Hindlimb muscle (tissue), 1 donor: ENCODE measurements around the gene BBLN. TPM values are rescaled to one million over a fixed set of nuclear protein-coding genes. Genes with fewer than 3 reads are reported as not detected.
"Not testable (repeated sequence)": the region's sequence is repeated elsewhere in the genome, so short reads cannot be mapped to it uniquely, and the experiment has no call there.

Experiments used
- DNase-seq: peaks from one replicate; pipeline ENCODE4 v3.0.0-alpha.2; 2013
- polyA plus RNA-seq: library from polyadenylated mRNA; unstranded; fragments of 120-200 nt; gene quantifications from one replicate; pipeline ENCODE4 v1.2.1, GENCODE V29; 2013; ENCODE audit not compliant: insufficient read length

The BBLN gene
- polyA plus RNA-seq, 1 donor = 34.3 TPM

- DNase-seq = no peak
Observed at GRCh38 chr9:128163523-128164306, 3.6 kb downstream of the BBLN start.

GRCh38 chr9:128164307-128164885, 4.3 kb downstream of the BBLN start:
- no peak for DNase-seq

DNA sequence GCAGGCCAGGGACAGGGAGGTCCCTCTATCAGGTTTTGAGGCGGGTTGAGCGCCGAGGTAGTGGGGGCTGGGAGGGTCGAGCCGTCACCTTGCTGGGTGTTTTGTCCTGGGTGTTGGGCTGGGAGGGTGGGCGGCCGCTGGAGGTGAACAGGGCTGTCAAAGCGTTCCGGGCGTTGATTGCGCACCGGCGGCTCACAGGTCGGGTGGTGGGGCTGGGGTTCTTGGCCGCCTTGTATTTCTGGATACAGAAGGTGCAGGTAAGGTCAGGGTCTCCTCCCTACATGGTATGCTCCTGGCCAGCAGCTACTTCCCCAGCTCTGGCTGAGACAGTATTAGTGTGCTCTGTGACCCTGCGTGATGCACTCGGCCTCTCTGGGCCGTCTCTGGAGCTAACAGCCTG, 6.1 kb downstream of the BBLN start:
- no peak for DNase-seq

GRCh38 chr9:128167209-128167608, 7.1 kb downstream of the BBLN start:
- DNase-seq = no peak

- no peak for DNase-seq
Observed at GRCh38 chr9:128168731-128169308, 8.8 kb downstream of the BBLN start.

GRCh38 chr9:128169492-128169891, 9.4 kb downstream of the BBLN start:
- no peak for DNase-seq

DNA sequence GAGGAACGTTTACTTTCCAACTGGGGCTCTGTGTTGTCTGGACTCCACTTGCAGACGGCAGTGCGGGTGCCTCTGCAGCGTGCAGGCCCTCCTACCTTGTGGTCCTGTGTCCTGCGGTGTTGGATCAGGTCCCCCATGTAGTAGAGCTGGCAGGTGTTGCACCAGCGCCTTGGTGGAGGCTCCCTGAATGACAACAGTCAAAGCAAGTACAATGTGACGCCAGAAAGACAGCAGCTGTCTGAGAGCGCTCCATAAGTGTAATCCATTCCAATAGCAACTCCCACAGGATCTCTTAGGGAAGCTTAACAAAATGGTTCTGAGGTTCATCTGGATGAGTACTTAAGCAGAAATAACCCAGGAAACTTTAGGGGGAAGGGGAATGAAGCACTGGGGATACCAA, 9.9 kb downstream of the BBLN start:
- no peak for DNase-seq

DNA sequence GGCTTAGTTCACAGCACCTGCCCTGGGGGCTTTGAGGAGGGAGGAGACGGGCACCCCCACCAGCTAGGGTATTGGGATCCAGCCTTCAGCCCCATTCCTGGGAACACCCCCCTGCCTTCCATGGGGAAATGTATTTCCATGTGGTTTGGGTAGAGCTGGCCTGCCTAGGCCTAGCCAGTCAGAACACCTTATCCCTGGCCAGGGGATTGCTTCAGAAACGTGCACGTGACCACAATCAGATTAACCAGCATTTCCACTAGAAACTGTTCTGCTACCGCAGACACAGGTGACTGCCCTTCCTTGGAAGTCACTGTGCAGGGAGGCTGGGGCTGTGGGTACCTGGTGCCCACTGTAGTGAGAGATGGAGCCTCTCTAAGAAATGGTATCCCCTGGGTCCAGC, 14.0 kb downstream of the BBLN start:
- DNase-seq = no peak

DNA sequence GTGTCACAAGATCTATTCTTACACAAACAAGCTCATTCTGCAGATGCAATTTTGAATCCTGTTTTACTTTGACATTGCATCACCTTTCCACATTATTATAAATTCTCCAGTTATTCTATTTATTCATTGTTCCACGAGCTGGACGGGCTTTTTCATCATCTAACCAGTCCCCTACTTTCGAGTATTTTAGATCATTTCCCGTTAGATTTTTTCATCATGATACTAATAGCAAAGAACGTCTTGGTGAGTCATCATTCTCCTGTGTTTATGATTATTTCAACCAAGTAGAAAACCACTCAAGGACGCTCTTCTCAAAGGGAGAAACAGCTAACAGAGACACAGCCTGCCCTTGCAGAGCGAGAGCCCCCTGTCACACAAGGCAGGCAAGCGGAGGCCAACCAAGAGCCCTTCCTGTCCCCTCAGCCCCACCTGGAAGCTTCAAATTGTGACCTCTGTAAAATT, 15.1 kb downstream of the BBLN start:
- DNase-seq = no peak

GRCh38 chr9:128175726-128176125, 15.7 kb downstream of the BBLN start:
- no peak for DNase-seq

DNA sequence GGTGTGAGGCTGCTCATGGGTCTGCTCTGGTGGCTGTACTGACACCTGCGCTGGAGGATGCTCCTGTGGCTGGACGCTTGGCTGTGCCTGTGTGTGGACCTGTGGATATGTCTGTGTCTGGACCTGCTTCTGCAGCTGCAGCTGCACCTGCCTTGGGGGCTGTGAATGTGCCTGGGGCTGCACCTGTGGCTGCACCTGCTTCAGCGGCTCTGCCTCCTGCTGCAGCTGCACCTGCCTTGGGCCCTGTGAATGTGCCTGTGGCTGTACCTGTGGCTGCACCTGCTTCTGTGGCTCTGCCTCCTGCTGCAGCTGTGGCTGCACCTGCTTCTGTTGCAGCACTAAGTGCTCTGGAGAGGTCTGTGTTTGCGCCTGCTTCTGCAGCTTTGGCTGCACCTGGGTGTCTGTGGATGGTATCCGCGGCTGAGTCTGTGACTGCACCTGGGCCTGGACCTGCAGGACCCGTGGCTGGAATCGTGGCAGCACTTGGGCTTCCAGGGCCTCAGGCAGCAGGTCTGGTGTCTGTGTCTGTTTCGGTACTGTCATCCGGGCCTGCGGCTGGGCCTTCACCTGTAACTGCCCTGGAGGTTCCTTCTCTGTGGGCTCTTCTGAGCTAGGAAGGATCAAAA, 18.9 kb downstream of the BBLN start:
- no peak for DNase-seq

GRCh38 chr9:128180001-128180400, 19.9 kb downstream of the BBLN start:
- no peak for DNase-seq

DNA sequence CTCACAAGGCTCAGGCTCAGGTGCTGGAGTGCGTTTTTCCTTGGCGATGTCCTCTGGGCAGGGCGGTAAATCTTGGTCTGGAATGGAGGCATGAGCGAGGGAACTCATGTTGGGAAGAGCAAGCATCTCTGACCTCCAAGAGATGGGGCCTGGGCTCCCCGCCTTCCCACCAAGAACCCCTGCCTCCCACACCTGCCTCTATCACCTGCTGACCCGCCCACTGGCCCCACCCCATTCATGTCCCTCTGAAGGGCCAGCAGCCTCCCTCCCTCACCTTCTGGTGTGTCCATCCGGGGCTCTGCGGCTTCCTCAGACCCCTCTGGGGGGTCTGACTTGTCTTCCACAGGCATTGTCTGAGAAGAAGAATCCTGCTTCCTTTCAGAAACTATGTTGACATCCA, 20.4 kb downstream of the BBLN start:
- DNase-seq = no peak

GRCh38 chr9:128181480-128181879, 21.4 kb downstream of the BBLN start:
- not testable (repeated sequence) for DNase-seq

- no peak for DNase-seq
Observed at GRCh38 chr9:128182893-128183588, 23.0 kb downstream of the BBLN start.

GRCh38 chr9:128185979-128186965, 26.2 kb downstream of the BBLN start:
- no peak for DNase-seq

GRCh38 chr9:128187361-128187760, 27.3 kb downstream of the BBLN start:
- no peak for DNase-seq

- DNase-seq = no peak
Observed at GRCh38 chr9:128188209-128188608, 28.1 kb downstream of the BBLN start.

DNA sequence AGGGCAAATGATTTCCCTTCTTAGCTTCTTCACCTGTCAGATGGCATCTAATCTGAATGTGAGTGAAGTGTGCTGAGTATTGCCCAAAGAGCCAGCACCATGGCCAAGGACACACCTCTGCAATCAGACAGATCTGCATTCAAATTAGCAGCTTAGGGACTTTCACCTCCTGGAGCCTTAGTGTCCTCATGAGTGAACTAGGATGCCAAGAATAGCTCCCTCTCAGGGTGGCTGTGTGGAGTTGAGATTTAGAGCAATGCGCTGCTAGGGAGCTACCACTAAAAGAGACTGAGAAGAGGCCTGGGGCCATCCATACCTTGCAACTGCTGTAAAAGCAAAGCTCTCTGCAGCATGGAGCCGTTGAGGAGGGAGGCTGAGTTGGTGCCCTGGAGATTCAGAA, 29.9 kb downstream of the BBLN start:
- no peak for DNase-seq

- no peak for DNase-seq
Observed at GRCh38 chr9:128190516-128191405, 30.7 kb downstream of the BBLN start.
